Measurements from ENCODE around the gene PTTG1.

PTTG1 gene

DNA sequence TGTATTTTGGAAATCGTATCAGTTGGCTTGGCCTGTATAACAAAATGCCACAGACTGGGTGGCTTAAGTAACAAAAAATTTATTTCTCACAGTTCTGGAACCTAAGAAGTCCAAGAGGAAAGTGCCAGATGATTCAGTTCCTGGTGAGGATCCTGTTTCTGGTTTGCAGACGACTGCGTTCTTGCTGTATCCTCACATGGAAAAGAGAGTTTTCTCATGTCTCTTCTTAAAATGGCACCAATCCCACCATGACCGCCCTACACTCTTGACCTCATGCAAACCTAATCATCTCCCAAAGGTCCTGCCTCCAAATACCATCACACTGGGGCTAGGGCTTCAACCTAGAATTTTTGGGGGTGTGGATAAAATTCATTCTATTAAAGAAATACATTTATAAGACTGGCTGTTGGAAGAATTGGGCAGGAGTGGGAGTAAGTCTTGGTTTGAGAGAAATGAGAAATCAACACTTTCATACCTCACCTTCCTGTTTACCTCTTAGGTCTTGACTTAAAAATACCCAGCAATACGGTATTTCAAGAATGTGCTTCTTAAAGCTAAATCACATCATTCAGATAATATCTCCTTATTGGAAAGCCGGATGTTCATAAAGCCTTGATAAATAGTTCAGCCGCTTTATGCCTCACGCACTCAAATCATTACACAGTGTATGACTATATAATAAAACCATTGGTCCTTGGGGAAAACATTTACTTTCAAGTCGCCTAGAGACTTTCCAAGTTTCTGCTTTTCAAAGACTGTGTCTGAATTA lies 28.7 kb downstream of the PTTG1 start:
- Histone ChIP-seq H3K9me3 (no peaks in the 10 kb centered on the region), H3K4me1 (no peaks in the 10 kb centered on the region), H3K4me3 (no peak overlapping the region), H3K27me3 (no peaks in the 10 kb centered on the region), H3K27ac (no peak overlapping the region), H3K36me3 (no peaks in the 10 kb centered on the region)
- TF ChIP-seq, protein P1, sequence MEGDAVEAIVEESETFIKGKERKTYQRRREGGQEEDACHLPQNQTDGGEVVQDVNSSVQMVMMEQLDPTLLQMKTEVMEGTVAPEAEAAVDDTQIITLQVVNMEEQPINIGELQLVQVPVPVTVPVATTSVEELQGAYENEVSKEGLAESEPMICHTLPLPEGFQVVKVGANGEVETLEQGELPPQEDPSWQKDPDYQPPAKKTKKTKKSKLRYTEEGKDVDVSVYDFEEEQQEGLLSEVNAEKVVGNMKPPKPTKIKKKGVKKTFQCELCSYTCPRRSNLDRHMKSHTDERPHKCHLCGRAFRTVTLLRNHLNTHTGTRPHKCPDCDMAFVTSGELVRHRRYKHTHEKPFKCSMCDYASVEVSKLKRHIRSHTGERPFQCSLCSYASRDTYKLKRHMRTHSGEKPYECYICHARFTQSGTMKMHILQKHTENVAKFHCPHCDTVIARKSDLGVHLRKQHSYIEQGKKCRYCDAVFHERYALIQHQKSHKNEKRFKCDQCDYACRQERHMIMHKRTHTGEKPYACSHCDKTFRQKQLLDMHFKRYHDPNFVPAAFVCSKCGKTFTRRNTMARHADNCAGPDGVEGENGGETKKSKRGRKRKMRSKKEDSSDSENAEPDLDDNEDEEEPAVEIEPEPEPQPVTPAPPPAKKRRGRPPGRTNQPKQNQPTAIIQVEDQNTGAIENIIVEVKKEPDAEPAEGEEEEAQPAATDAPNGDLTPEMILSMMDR (IDR thresholded peaks at IDR 0.05), result no peak
- intact Hi-C loops (cut with DNase I; ENCODE audit: low total_unique reads), result no loop called here
- DNase-seq, result no peak

DNA sequence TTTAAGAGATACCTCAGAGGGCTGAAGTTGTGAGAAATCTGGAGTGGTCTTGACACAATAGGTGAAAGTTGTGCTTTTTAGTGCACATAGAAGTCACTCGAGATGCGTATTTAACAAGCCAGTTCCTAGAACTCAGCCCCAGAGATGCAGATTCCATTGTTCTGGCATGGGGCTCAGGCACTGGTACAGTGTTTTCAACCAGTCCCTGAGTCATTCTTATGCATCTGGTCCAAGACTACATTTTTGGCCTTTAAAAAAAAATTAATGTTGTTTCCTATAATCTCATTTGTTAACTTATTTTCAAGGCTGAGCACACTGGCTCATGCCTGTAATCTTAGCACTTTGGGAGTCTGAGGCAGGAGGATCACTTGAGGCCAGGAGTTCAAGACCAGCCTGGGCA lies 29.6 kb downstream of the PTTG1 start:
- intact Hi-C loops (cut with DNase I; ENCODE audit: low total_unique reads), result no loop called here
- H3K9me3 ChIP-seq, result no peaks in the 10 kb centered on the region
- no peak overlapping the region for H3K27ac ChIP-seq
- H3K4me3 ChIP-seq, result no peak overlapping the region
- TF ChIP-seq, protein P1 (IDR thresholded peaks at IDR 0.05), result no peak
- DNase-seq, result no peak
- H3K27me3 ChIP-seq, result no peaks in the 10 kb centered on the region
- no peaks in the 10 kb centered on the region for H3K4me1 ChIP-seq
- no peaks in the 10 kb centered on the region for H3K36me3 ChIP-seq

DNA sequence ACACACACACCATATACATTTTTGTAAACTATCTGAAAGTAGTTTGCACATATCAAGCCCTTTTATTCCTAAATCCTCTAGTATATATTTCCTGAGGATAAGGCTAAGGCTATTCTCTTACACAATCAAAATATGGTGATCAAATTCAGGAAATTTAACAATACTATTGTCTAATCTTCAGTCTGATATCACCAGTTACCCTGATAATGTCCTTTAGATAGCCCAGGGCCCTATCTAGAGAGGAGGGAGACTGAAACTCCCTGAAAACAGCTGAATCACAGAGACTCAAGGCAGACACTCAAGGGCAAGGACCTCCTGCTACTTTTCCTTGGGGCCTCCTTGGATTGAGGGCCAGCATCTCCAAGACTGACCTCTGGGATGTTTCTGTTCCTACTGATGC lies 30.4 kb downstream of the PTTG1 start:
- TF ChIP-seq, protein P1 (IDR thresholded peaks at IDR 0.05), result no peak
- Histone ChIP-seq H3K9me3 (no peaks in the 10 kb centered on the region), H3K4me3 (no peak overlapping the region), H3K4me1 (no peaks in the 10 kb centered on the region), H3K36me3 (no peaks in the 10 kb centered on the region), H3K27me3 (peaks cover 0 to 4% of the 10 kb centered on the region in 2 donors), H3K27ac (no peak overlapping the region)
- DNase-seq, result no peak
- intact Hi-C loops (cut with DNase I; ENCODE audit: low total_unique reads), result no loop called here

DNA sequence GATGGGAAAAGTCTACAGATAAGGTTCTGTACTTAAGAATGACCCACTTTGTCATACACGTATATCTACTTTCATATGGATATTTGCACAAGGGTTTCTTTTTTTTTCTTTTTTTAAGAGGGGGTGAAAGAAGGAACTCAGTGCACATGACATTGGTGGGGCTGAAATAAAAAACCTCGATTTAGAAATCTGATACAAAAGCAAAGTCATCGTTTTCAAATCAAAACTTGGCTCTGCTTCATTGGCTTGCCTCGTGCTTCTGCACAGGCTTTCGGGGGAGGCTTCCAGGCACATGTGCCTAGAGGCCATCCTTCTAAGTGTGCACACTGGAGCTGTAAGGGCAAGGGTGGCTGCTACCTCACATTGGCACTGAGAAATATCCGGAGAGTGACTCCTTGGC lies 31.1 kb downstream of the PTTG1 start:
- no peaks in the 10 kb centered on the region for H3K4me1 ChIP-seq
- DNase-seq, result peak in 1 of 2 donors; percentile 36
- H3K4me3 ChIP-seq, result no peak overlapping the region
- peaks cover 0 to 4% of the 10 kb centered on the region in 2 donors for H3K27me3 ChIP-seq
- no peaks in the 10 kb centered on the region for H3K9me3 ChIP-seq
- H3K36me3 ChIP-seq, result no peaks in the 10 kb centered on the region
- TF ChIP-seq, protein P1 (IDR thresholded peaks at IDR 0.05), result no peak
- H3K27ac ChIP-seq, result no peak overlapping the region
- intact Hi-C loops (cut with DNase I; ENCODE audit: low total_unique reads), result no loop called here

DNA sequence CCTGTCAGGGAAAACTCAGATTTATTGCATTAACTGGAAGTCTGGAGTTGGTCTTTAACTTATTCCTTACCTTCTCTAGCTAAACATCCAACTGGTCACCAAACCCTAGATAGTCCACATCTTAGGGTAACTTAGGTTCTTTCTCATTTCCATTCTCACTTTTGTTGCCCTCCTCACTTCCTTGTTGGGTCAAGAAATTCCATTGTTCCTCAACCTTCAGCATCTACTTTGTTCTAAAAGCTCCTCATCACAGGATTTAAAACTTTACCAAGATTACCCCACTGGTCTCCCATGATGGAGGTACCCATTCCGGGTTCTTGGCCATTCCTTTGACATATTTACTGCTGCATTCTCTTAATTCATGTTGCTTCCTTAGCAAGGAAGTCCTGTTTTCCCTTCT lies 32.1 kb downstream of the PTTG1 start:
- Histone ChIP-seq H3K9me3 (no peaks in the 10 kb centered on the region), H3K36me3 (no peaks in the 10 kb centered on the region), H3K4me1 (no peaks in the 10 kb centered on the region), H3K27me3 (peaks cover 0 to 4% of the 10 kb centered on the region in 2 donors), H3K27ac (no peak overlapping the region), H3K4me3 (no peak overlapping the region)
- no peak for DNase-seq
- intact Hi-C loops (cut with DNase I; ENCODE audit: low total_unique reads), result no loop called here
- TF ChIP-seq, protein P1 (IDR thresholded peaks at IDR 0.05), result no peak

All from tibial artery (tissue), 4 donors.